ENCODE data around the gene UBASH3B. TPM values are rescaled to one million over a fixed set of nuclear protein-coding genes. Genes with fewer than 3 reads are reported as not detected.
"Not testable (repeated sequence)": the region's sequence is repeated elsewhere in the genome, so short reads cannot be mapped to it uniquely, and the experiment has no call there.

The UBASH3B gene
- total RNA-seq, 2 donors from 2014 or later, result 0.78 to 12.9 TPM

DNA sequence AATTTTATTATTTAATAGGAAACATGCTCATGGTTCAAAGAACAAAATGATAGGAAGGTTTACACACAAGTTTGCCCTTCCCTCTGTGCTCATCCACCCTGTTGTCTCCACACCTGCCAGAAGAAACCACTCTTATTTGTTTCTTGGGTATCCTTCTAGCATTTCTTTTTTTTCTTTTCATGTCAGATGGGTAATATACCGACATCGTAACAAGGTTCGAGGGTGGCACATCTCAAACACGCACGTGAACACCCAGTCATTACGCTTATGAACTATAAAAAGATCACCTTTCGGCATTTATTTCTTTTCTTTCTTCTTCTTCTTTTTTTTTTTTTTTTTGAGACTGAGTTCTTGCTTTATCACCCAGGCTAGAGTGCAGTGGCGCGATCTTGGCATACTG is 70.5 kb downstream of the UBASH3B start:
- Histone ChIP-seq H3K4me1 (no peaks in the 10 kb centered on the region), H3K36me3 (replicated peaks in 1 of 2; ENCODE audit: insufficient read depth in 1 of 2, low read depth in 2 of 2) (no peaks in the 10 kb centered on the region), H3K9me3 (no peaks in the 10 kb centered on the region), H3K4me3 (no peak overlapping the region), H3K27ac (no peak overlapping the region), H3K27me3 (no peaks in the 10 kb centered on the region)
- intact Hi-C loops (cut with DNase I), result no loop called here
- ATAC-seq (no peak), DNase-seq (no peak)
- TF ChIP-seq, protein P1, sequence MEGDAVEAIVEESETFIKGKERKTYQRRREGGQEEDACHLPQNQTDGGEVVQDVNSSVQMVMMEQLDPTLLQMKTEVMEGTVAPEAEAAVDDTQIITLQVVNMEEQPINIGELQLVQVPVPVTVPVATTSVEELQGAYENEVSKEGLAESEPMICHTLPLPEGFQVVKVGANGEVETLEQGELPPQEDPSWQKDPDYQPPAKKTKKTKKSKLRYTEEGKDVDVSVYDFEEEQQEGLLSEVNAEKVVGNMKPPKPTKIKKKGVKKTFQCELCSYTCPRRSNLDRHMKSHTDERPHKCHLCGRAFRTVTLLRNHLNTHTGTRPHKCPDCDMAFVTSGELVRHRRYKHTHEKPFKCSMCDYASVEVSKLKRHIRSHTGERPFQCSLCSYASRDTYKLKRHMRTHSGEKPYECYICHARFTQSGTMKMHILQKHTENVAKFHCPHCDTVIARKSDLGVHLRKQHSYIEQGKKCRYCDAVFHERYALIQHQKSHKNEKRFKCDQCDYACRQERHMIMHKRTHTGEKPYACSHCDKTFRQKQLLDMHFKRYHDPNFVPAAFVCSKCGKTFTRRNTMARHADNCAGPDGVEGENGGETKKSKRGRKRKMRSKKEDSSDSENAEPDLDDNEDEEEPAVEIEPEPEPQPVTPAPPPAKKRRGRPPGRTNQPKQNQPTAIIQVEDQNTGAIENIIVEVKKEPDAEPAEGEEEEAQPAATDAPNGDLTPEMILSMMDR (IDR thresholded peaks at IDR 0.05), result no peak
- TF ChIP-seq POLR2A (IDR thresholded peaks at IDR 0.05), result no peak
- WGBS, 2 donors, result 86 to 90% methylated on average over 9 of the region's 9 CpGs

DNA sequence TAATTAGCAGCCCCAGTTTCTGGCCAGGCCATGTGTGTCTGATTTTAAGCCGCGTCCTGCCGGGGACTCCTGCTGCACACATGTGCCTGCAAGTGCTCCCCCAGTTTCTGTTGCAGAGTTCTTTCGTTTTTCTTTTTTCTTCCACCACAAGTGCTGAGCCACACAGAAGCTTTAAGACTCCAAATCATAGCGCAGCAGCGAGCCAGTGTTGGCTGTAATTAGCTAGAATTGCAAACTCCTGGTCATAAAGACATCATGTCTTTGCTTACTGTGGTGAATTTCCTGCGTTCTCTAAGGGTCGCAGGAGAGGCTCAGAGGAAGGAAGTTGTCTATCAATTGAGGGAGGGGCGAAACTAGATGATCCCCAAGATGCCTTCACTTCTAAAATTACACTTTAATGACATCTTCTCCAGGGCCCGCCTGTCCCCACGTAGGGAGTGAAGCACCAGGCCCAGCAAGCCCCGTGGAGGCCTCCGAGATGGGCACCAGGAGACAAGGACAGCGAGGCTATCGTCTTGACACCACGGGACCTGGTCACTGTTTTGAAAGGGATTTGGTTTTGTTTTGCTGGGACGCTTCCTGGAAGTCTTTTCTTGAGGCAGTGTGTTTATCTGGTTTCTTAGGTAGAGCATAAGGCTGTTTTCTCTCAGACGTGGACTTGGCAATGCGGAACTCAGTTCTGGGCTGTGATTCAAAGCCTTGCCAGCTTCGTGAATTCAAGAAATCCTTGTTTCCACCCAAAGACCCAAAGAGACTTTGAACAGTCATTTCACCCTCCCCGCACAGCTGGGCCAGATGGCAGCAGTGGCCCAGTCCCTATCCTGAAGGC is 71.8 kb downstream of the UBASH3B start:
- H3K9me3 ChIP-seq, result no peaks in the 10 kb centered on the region
- TF ChIP-seq, protein P1 (IDR thresholded peaks at IDR 0.05), result no peak
- ATAC-seq, result no peak
- 59 to 68% methylated on average over 21 of the region's 21 CpGs for WGBS, 2 donors
- no peak overlapping the region for H3K4me3 ChIP-seq
- no peaks in the 10 kb centered on the region for H3K36me3 ChIP-seq (replicated peaks in 1 of 2; ENCODE audit: insufficient read depth in 1 of 2, low read depth in 2 of 2)
- H3K4me1 ChIP-seq, result no peaks in the 10 kb centered on the region
- H3K27me3 ChIP-seq, result no peaks in the 10 kb centered on the region
- peak overlapping the region in 1 of 4 donors; percentile 25 for H3K27ac ChIP-seq
- intact Hi-C loops (cut with DNase I), result no loop called here
- no peak for DNase-seq

- intact Hi-C loops (cut with DNase I), result no loop called here
- no peaks in the 10 kb centered on the region for H3K4me1 ChIP-seq
- H3K27me3 ChIP-seq, result no peaks in the 10 kb centered on the region
- DNase-seq, result no peak
- ATAC-seq, result no peak
- no peaks in the 10 kb centered on the region for H3K9me3 ChIP-seq
- 78 to 85% methylated on average over 2 of the region's 2 CpGs for WGBS, 2 donors
- H3K36me3 ChIP-seq (replicated peaks in 1 of 2; ENCODE audit: insufficient read depth in 1 of 2, low read depth in 2 of 2), result no peaks in the 10 kb centered on the region
- no peak overlapping the region for H3K27ac ChIP-seq
- TF ChIP-seq, protein P1 (IDR thresholded peaks at IDR 0.05), result no peak
- TF ChIP-seq POLR2A (IDR thresholded peaks at IDR 0.05), result no peak
- H3K4me3 ChIP-seq, result no peak overlapping the region
Observed at GRCh38 chr11:122728561-122728960, 73.0 kb downstream of the UBASH3B start.

GRCh38 chr11:122729139-122729538 is 73.6 kb downstream of the UBASH3B start:
- no peak for ATAC-seq
- Histone ChIP-seq H3K36me3 (replicated peaks in 1 of 2; ENCODE audit: insufficient read depth in 1 of 2, low read depth in 2 of 2) (no peaks in the 10 kb centered on the region), H3K4me3 (no peak overlapping the region), H3K9me3 (no peaks in the 10 kb centered on the region), H3K27me3 (no peaks in the 10 kb centered on the region), H3K27ac (no peak overlapping the region), H3K4me1 (no peaks in the 10 kb centered on the region)
- intact Hi-C loops (cut with DNase I), result no loop called here
- WGBS, 2 donors, result 68 to 88% methylated on average over 4 of the region's 4 CpGs
- DNase-seq, result no peak
- TF ChIP-seq, protein P1 (IDR thresholded peaks at IDR 0.05), result no peak

DNA sequence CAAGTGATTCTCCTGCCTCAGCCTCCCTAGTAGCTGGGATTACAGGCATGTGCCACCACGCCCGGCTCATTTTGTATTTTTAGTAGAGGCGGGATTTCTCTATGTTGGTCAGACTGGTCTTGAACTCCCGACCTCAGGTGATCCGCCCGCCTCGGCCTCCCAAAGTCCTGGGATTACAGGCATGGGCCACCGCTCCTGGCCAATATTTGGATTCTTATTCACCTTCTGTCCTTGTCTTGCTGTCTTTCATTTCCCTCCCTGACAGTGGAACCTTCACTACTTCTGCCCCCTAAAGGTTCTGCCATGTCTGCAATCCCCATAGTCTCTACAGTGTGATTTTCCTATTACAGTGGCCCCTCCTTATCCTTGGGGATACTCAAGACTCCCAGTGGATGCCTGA is 75.2 kb downstream of the UBASH3B start:
- H3K4me1 ChIP-seq; H3K27me3 ChIP-seq; H3K4me3 ChIP-seq; ATAC-seq; intact Hi-C loops (cut with DNase I); DNase-seq; H3K36me3 ChIP-seq (replicated peaks in 1 of 2; ENCODE audit: insufficient read depth in 1 of 2, low read depth in 2 of 2); H3K27ac ChIP-seq; H3K9me3 ChIP-seq: not testable (repeated sequence)
- WGBS, 2 donors, result 94% methylated on average over 8 of the region's 8 CpGs
